Tibial nerve (tissue), 4 donors: ENCODE results near the gene TPRG1L.

Source experiments
- CTCF ChIP-seq, 5 experiments: fragments of 200-600 bp in 3 of 5; fragments of 450-650 bp in 2 of 5; sonication (generic) in 3 of 5; IDR thresholded peaks; one replicate each; pipeline ENCODE4 v1.5.1; 2016 to 2019; ENCODE audit warnings: antibody characterized with exemption in 5 of 5, mild to moderate bottlenecking in 3 of 5, moderate library complexity in 2 of 5
- EP300 ChIP-seq, 2 donors: sonication (generic); formaldehyde crosslinking; IDR thresholded peaks; one replicate each; pipeline ENCODE4 v1.6.1; 2017; ENCODE audit warnings: antibody characterized with exemption in 2 of 2, mild to moderate bottlenecking in 1 of 2
- POLR2A ChIP-seq, 2 donors: fragments of 450-650 bp; IDR thresholded peaks; one replicate each; pipeline ENCODE4 v1.6.1; 2017; ENCODE audit warnings: antibody characterized with exemption in 2 of 2, mild to moderate bottlenecking in 2 of 2, moderate library complexity in 2 of 2

- TF ChIP-seq CTCF (IDR thresholded peaks at IDR 0.05) (no peak), POLR2A (IDR thresholded peaks at IDR 0.05) (no peak), EP300 (IDR thresholded peaks at IDR 0.05) (no peak)
These were observed 19.6 kb upstream of the TPRG1L start for GRCh38 chr1:3604997-3605823.
